ENCODE data around the gene ACSL4. TPM values are rescaled to one million over a fixed set of nuclear protein-coding genes. Genes with fewer than 3 reads are reported as not detected.

ACSL4 gene
- total and polyA plus RNA-seq, 10 donors = 10.8 to 109 (median 49.7) TPM

GRCh38 chrX:109775386-109775785, 42.3 kb upstream of the ACSL4 start:
- H3K36me3 ChIP-seq = no peaks in the 10 kb centered on the region
- H3K4me1 ChIP-seq = no peaks in the 10 kb centered on the region
- no peak overlapping the region for H3K27ac ChIP-seq

GRCh38 chrX:109774706-109775105, 41.6 kb upstream of the ACSL4 start:
- 48 to 60% (median 57%) methylated on average over 5 of the region's 5 CpGs for WGBS, 5 donors
- Histone ChIP-seq H3K4me1 (no peaks in the 10 kb centered on the region), H3K9me3 (peaks cover 0 to 7% (median 0%) of the 10 kb centered on the region in 8 donors), H3K36me3 (no peaks in the 10 kb centered on the region), H3K27ac (no peak overlapping the region), H3K4me3 (no peak overlapping the region), H3K27me3 (replicated peaks in 1 of 7) (no peaks in the 10 kb centered on the region)
- TF ChIP-seq POLR2A (IDR thresholded peaks at IDR 0.05) (no peak), POLR2AphosphoS5 (IDR thresholded peaks at IDR 0.05) (no peak)
- TF ChIP-seq, protein P1, sequence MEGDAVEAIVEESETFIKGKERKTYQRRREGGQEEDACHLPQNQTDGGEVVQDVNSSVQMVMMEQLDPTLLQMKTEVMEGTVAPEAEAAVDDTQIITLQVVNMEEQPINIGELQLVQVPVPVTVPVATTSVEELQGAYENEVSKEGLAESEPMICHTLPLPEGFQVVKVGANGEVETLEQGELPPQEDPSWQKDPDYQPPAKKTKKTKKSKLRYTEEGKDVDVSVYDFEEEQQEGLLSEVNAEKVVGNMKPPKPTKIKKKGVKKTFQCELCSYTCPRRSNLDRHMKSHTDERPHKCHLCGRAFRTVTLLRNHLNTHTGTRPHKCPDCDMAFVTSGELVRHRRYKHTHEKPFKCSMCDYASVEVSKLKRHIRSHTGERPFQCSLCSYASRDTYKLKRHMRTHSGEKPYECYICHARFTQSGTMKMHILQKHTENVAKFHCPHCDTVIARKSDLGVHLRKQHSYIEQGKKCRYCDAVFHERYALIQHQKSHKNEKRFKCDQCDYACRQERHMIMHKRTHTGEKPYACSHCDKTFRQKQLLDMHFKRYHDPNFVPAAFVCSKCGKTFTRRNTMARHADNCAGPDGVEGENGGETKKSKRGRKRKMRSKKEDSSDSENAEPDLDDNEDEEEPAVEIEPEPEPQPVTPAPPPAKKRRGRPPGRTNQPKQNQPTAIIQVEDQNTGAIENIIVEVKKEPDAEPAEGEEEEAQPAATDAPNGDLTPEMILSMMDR (IDR thresholded peaks at IDR 0.05 in 8 of 11, conservative IDR thresholded peaks at IDR 0.05 in 3 of 11) = no peak
- intact Hi-C loops (cut with DNase I; ENCODE audit: low total_unique reads) = no loop called here
- DNase-seq = no peak

More at GRCh38 chrX:109775386-109775785, 42.3 kb upstream of the ACSL4 start:
- H3K27me3 ChIP-seq (replicated peaks in 1 of 7) = no peaks in the 10 kb centered on the region
- H3K4me3 ChIP-seq = no peak overlapping the region
- 71 to 96% (median 85%) methylated on average over 3 of the region's 3 CpGs for WGBS, 5 donors
- DNase-seq = no peak
- intact Hi-C loops (cut with DNase I; ENCODE audit: low total_unique reads) = no loop called here
- peaks cover 0 to under 1% (median 0%) of the 10 kb centered on the region in 8 donors for H3K9me3 ChIP-seq
- no peak for TF ChIP-seq POLR2AphosphoS5 (IDR thresholded peaks at IDR 0.05)

- 80 to 94% (median 85%) methylated on average over 1 of the region's 1 CpG for WGBS, 5 donors
- no peak overlapping the region for H3K27ac ChIP-seq
- DNase-seq = no peak
- no peak for TF ChIP-seq POLR2AphosphoS5 (IDR thresholded peaks at IDR 0.05)
- TF ChIP-seq, protein P1 (IDR thresholded peaks at IDR 0.05 in 8 of 11, conservative IDR thresholded peaks at IDR 0.05 in 3 of 11) = no peak
- no peak for TF ChIP-seq POLR2A (IDR thresholded peaks at IDR 0.05)
- no peak overlapping the region for H3K4me3 ChIP-seq
- no peaks in the 10 kb centered on the region for H3K4me1 ChIP-seq
- no peaks in the 10 kb centered on the region for H3K27me3 ChIP-seq (replicated peaks in 1 of 7)
- H3K36me3 ChIP-seq = no peaks in the 10 kb centered on the region
- intact Hi-C loops (cut with DNase I; ENCODE audit: low total_unique reads) = no loop called here
- H3K9me3 ChIP-seq = peaks cover 0 to 10% (median 0%) of the 10 kb centered on the region in 8 donors
These were observed 41.1 kb upstream of the ACSL4 start for GRCh38 chrX:109774136-109774535.

DNA sequence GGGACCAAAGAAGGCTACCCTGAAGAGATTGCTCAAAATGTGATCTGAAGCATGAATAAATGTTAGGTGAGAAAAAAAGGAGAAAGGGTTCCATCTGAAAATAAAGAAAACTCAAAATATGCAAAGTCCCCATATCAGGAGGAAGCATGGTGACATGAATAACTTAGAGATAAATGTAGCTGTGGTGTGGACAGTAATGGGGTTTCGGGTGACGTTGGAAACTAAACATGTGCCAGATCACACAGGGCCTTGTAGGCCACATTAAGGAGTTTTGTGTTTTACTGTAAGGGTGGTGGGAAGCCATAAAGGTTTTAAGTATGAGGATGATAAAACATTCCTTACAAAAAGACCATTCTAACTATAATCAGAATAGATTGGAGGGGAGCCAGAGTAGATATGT, 40.3 kb upstream of the ACSL4 start:
- no peaks in the 10 kb centered on the region for H3K36me3 ChIP-seq
- intact Hi-C loops (cut with DNase I; ENCODE audit: low total_unique reads) = no loop called here
- no peak overlapping the region for H3K4me3 ChIP-seq
- peaks cover 0 to 18% (median 0%) of the 10 kb centered on the region in 8 donors for H3K9me3 ChIP-seq
- H3K27ac ChIP-seq = no peak overlapping the region
- H3K27me3 ChIP-seq (replicated peaks in 1 of 7) = no peaks in the 10 kb centered on the region
- 59 to 84% (median 70%) methylated on average over 2 of the region's 2 CpGs for WGBS, 5 donors
- DNase-seq = no peak
- no peak for TF ChIP-seq POLR2AphosphoS5 (IDR thresholded peaks at IDR 0.05)
- TF ChIP-seq POLR2A (IDR thresholded peaks at IDR 0.05) = no peak
- TF ChIP-seq, protein P1 (IDR thresholded peaks at IDR 0.05 in 8 of 11, conservative IDR thresholded peaks at IDR 0.05 in 3 of 11) = no peak
- H3K4me1 ChIP-seq = no peaks in the 10 kb centered on the region

DNA sequence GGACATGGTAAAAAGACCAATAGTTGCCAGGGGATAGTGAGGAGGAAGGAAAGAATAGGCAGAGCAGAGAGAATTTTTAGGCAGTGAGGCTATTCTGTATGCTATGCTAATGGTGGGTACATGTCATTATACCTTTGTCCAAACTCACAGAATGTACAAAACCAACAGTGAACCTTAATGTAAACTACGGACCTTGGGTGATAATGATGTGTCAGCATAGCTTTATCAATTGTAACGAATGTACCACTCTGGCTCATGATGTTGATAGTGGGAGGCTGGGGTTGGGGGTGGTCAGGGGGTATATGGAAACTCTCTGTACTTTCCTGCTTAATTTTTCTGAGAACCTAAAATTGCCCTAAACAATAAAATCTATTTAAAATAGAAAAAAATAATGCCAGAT, 37.7 kb upstream of the ACSL4 start:
- Histone ChIP-seq H3K4me3 (no peak overlapping the region), H3K27me3 (replicated peaks in 1 of 7) (no peaks in the 10 kb centered on the region), H3K36me3 (no peaks in the 10 kb centered on the region), H3K4me1 (no peaks in the 10 kb centered on the region), H3K27ac (no peak overlapping the region), H3K9me3 (peaks cover 0 to 28% (median 0%) of the 10 kb centered on the region in 8 donors)
- WGBS, 5 donors = 72 to 89% (median 78%) methylated on average over 2 of the region's 2 CpGs
- intact Hi-C loops (cut with DNase I; ENCODE audit: low total_unique reads) = no loop called here
- DNase-seq = no peak
- no peak for TF ChIP-seq POLR2AphosphoS5 (IDR thresholded peaks at IDR 0.05)
- no peak for TF ChIP-seq POLR2A (IDR thresholded peaks at IDR 0.05)
- TF ChIP-seq, protein P1 (IDR thresholded peaks at IDR 0.05 in 8 of 11, conservative IDR thresholded peaks at IDR 0.05 in 3 of 11) = no peak
